B cell (primary cell): ENCODE data around the gene FDXACB1. TPM values are rescaled to one million over a fixed set of nuclear protein-coding genes. Genes with fewer than 3 reads are reported as not detected.

Source experiments
- ATAC-seq: fragments of 200-7000 bp; cut with Tn5 transposase; one replicate; pipeline ENCODE4 v1.10.0; 2021; ENCODE audit warnings: low read depth, mild to moderate bottlenecking, moderate number of reproducible peaks, moderate library complexity
- CTCF ChIA-PET: fragments of 350-600 bp; sonication (Branson Sonifier 250); formaldehyde crosslinking; loops from one replicate; lab custom pipeline; 2021; ENCODE audit warnings: antibody characterized with exemption, inconsistent platforms; lab: Charles Lee
- POLR2A ChIA-PET: fragments of 350-600 bp; sonication (Branson Sonifier 250); formaldehyde crosslinking; loops from one replicate; lab custom pipeline; 2021; ENCODE audit warnings: antibody characterized with exemption; lab: Charles Lee
- DNase-seq: peaks from one replicate; pipeline ENCODE4 v3.0.0; 2013
- H2AFZ ChIP-seq: 2 replicates; pipeline ENCODE4 v1.6.1; 2012; ENCODE audit warnings: mild to moderate bottlenecking, low read depth, low read length; ENCODE audit not compliant: insufficient read depth, poor library complexity, severe bottlenecking
- H3K27ac ChIP-seq, 2 donors: 1 replicate in 1 of 2; 2 replicates in 1 of 2; pipeline ENCODE4 v1.5.1; 2012 to 2013; ENCODE audit warnings: low read length in 2 of 2, mild to moderate bottlenecking in 2 of 2, moderate library complexity in 1 of 2
- H3K27me3 ChIP-seq, 4 experiments: fragments of 200-600 bp in 1 of 4; sonication (generic) in 1 of 4; replicated peaks in 1 of 4; 1 replicate in 2 of 4; 2 replicates in 2 of 4; pipeline versions ENCODE4 v1.6.1 to v1.7.0; 2013 to 2016; ENCODE audit warnings: low read length in 3 of 4, mild to moderate bottlenecking in 2 of 4, mixed read lengths in 1 of 4, moderate library complexity in 1 of 4; ENCODE audit not compliant: insufficient read depth in 4 of 4, control insufficient read depth in 3 of 4; ENCODE audit errors: control extremely low read depth in 1 of 4
- H3K36me3 ChIP-seq, 2 experiments: replicated peaks in 1 of 2; 1 replicate in 1 of 2; 2 replicates in 1 of 2; pipeline versions ENCODE4 v1.6.1 to v1.7.1; 2013; ENCODE audit warnings: low read length in 1 of 2; ENCODE audit not compliant: insufficient read depth in 2 of 2, control insufficient read depth in 1 of 2; ENCODE audit errors: control extremely low read depth in 1 of 2, extremely low read depth in 1 of 2
- H3K4me1 ChIP-seq, 2 donors: fragments of 200-600 bp in 1 of 2; sonication (generic) in 1 of 2; 1 replicate in 1 of 2; 2 replicates in 1 of 2; pipeline versions ENCODE4 v1.5.1 to v1.6.1; 2013 to 2017; ENCODE audit warnings: low read length in 2 of 2; ENCODE audit not compliant: control insufficient read depth in 2 of 2, insufficient read depth in 2 of 2
- H3K4me2 ChIP-seq: replicated peaks from 2 replicates; pipeline ENCODE3; 2012; ENCODE audit warnings: mild to moderate bottlenecking, low read depth, low read length; ENCODE audit not compliant: poor library complexity, severe bottlenecking
- H3K4me3 ChIP-seq, 5 experiments: fragments of 200-600 bp in 1 of 5; sonication (generic) in 1 of 5; 1 replicate in 3 of 5; 2 replicates in 2 of 5; pipeline versions ENCODE4 v1.5.1 to v1.7.0; 2011 to 2016; ENCODE audit warnings: low read length in 4 of 5, mild to moderate bottlenecking in 4 of 5, low read depth in 2 of 5, control low read depth in 1 of 5, moderate library complexity in 1 of 5; ENCODE audit not compliant: insufficient read depth in 1 of 5; ENCODE audit errors: control extremely low read depth in 1 of 5, extremely low read depth in 1 of 5
- H3K79me2 ChIP-seq: fragments of 200-600 bp; sonication (generic); one replicate; pipeline ENCODE4 v1.6.0; 2016; ENCODE audit warnings: low read length; ENCODE audit not compliant: control insufficient read depth, insufficient read depth
- H3K9ac ChIP-seq: fragments of 200-600 bp; sonication (generic); 2 replicates; pipeline ENCODE4 v1.6.1; 2017; ENCODE audit warnings: mild to moderate bottlenecking, low read length, moderate library complexity
- H3K9me3 ChIP-seq, 3 donors: one replicate each; pipeline versions ENCODE4 v1.6.1 to v1.7.1; 2013; ENCODE audit warnings: low read length in 2 of 3; ENCODE audit not compliant: control insufficient read depth in 2 of 3, insufficient read depth in 1 of 3; ENCODE audit errors: control extremely low read depth in 1 of 3
- H4K20me1 ChIP-seq: 2 replicates; pipeline ENCODE4 v1.6.0; 2012; ENCODE audit warnings: mild to moderate bottlenecking, low read length; ENCODE audit not compliant: insufficient read depth, control insufficient read depth, poor library complexity, severe bottlenecking
- H3K27ac Mint-ChIP-seq: one replicate; pipeline ENCODE4 v1.8.0; 2021; ENCODE audit warnings: mixed read lengths
- H3K27me3 Mint-ChIP-seq: one replicate; pipeline ENCODE4 v1.8.0; 2021; ENCODE audit warnings: mixed read lengths
- H3K4me1 Mint-ChIP-seq: one replicate; pipeline ENCODE4 v1.8.0; 2021; ENCODE audit warnings: mixed read lengths
- H3K4me3 Mint-ChIP-seq: one replicate; pipeline ENCODE4 v1.8.0; 2021; ENCODE audit warnings: mixed read lengths
- H3K9me3 Mint-ChIP-seq: one replicate; pipeline ENCODE4 v1.8.0; 2022; ENCODE audit warnings: mixed read lengths; ENCODE audit not compliant: insufficient read depth
- CTCF ChIP-seq: fragments of 200-600 bp; IDR thresholded peaks from one replicate; pipeline ENCODE4 v1.8.0; 2022; ENCODE audit warnings: antibody characterized with exemption, mild to moderate bottlenecking
- EZH2 ChIP-seq: IDR thresholded peaks from 2 replicates; pipeline ENCODE4 v1.6.1; 2012; ENCODE audit warnings: borderline replicate concordance, low read depth, mild to moderate bottlenecking, moderate library complexity, low read length; ENCODE audit not compliant: insufficient read depth, poor library complexity, severe bottlenecking
- WGBS: methylation state at CpG from one replicate; pipeline ENCODE4 v1.1.5; 2013; ENCODE audit warnings: missing lambda C conversion rate; ENCODE audit not compliant: insufficient coverage; 5-methylcytosine and 5-hydroxymethylcytosine counted together
- intact Hi-C: fragments of 100-400 bp; cut with micrococcal nuclease; formaldehyde crosslinking; loops from one replicate; pipeline ENCODE4 v1.10.0; 2022
- polyA plus RNA-seq: library from polyadenylated mRNA; depleted of rRNA; stranded (reverse); fragments of >200 nt; gene quantifications from 2 replicates; pipeline ENCODE4 v1.2.3, GENCODE V29; 2012
- total RNA-seq, 2 donors: library from RNA; stranded (reverse); fragments of 120-200 nt in 1 of 2; gene quantifications; 1 replicate in 1 of 2; 2 replicates in 1 of 2; pipeline versions ENCODE4 v1.2.3 to v1.2.4, GENCODE V29; 2013 to 2022

FDXACB1 gene
- total and polyA plus RNA-seq, 2 donors (not counting 1 experiment from before 2014, with no cell fraction given), result 3.1 to 4.0 TPM

GRCh38 chr11:111836721-111837120, 42.2 kb downstream of the FDXACB1 start:
- no peak overlapping the region for H2AFZ ChIP-seq
- TF ChIP-seq EZH2 (no peak), CTCF (no peak)
- POLR2A ChIA-PET, result no interaction called here
- CTCF ChIA-PET, result no interaction called here
- H3K27ac ChIP-seq, result no peak overlapping the region
- Mint-ChIP-seq H3K4me3 (no peak overlapping the region), H3K9me3 (no peaks in the 10 kb centered on the region), H3K4me1 (peaks cover 4% of the 10 kb centered on the region), H3K27me3 (no peaks in the 10 kb centered on the region), H3K27ac (no peak overlapping the region)
- H3K4me3 ChIP-seq, result no peak overlapping the region
- no peaks in the 10 kb centered on the region for H3K9me3 ChIP-seq
- DNase-seq (no peak), ATAC-seq (no peak)
- no peaks in the 10 kb centered on the region for H4K20me1 ChIP-seq
- H3K4me2 ChIP-seq, result no peak overlapping the region
- H3K9ac ChIP-seq, result no peak overlapping the region
- H3K4me1 ChIP-seq, result peaks cover 3% of the 10 kb centered on the region in 2 donors
- peaks cover 1 to 42% of the 10 kb centered on the region in 2 experiments for H3K36me3 ChIP-seq
- WGBS, result no CpG with 5 or more reads among the region's 1 CpG
- no peaks in the 10 kb centered on the region for H3K79me2 ChIP-seq
- H3K27me3 ChIP-seq, result no peaks in the 10 kb centered on the region
- intact Hi-C loops, result no loop called here

- Histone ChIP-seq H3K36me3 (peaks cover 1 to 45% of the 10 kb centered on the region in 2 experiments), H3K4me1 (peaks cover under 1% of the 10 kb centered on the region in 2 donors), H3K4me3 (no peak overlapping the region), H2AFZ (no peak overlapping the region), H3K9me3 (no peaks in the 10 kb centered on the region), H4K20me1 (no peaks in the 10 kb centered on the region), H3K79me2 (no peaks in the 10 kb centered on the region), H3K4me2 (no peak overlapping the region), H3K27me3 (no peaks in the 10 kb centered on the region), H3K9ac (no peak overlapping the region), H3K27ac (no peak overlapping the region)
- Mint-ChIP-seq H3K27me3 (no peaks in the 10 kb centered on the region), H3K9me3 (no peaks in the 10 kb centered on the region), H3K4me3 (no peak overlapping the region), H3K27ac (no peak overlapping the region), H3K4me1 (peaks cover 1% of the 10 kb centered on the region)
- POLR2A ChIA-PET, result no interaction called here
- CTCF ChIA-PET, result no interaction called here
- ATAC-seq (no peak), DNase-seq (no peak)
- intact Hi-C loops, result no loop called here
- TF ChIP-seq CTCF, result no peak
- no peak for TF ChIP-seq EZH2
- 100% methylated on average over 1 of the region's 1 CpG for WGBS
Measured at GRCh38 chr11:111836162-111836561, 42.8 kb downstream of the FDXACB1 start.
